ENCODE measurements around the gene ZCRB1. TPM values are rescaled to one million over a fixed set of nuclear protein-coding genes. Genes with fewer than 3 reads are reported as not detected.

ZCRB1 gene
- total RNA-seq, 1 experiment from 2014 or later = 71.5 TPM

- 0 out of 7 replicates have a peak overlapping the region, but pooled peaks of 1 of the 3 experiments have one; percentile 13 for H3K27ac Mint-ChIP-seq
These were observed 35.0 kb upstream of the ZCRB1 start for GRCh38 chr12:42360747-42361403.

More at GRCh38 chr12:42360747-42361403, 35.0 kb upstream of the ZCRB1 start:
- no peak overlapping the region for H2BK20ac ChIP-seq (ENCODE audit: low read depth, low read length, poor library complexity, severe bottlenecking)
- no peak overlapping the region for H3K4me3 Mint-ChIP-seq
- H3K27me3 Mint-ChIP-seq (ENCODE audit: low read depth) = no peaks in the 10 kb centered on the region
- H3K4me1 ChIP-seq (ENCODE audit: insufficient read depth, low read length) = no peaks in the 10 kb centered on the region
- H3K36me3 Mint-ChIP-seq (ENCODE audit: insufficient read depth in 1 of 3, low read depth in 3 of 3) = peaks cover 7 to 19% (median 7%) of the 10 kb centered on the region in 3 experiments; a peak in 6 of 7 replicates
- no peak overlapping the region for H2BK120ac ChIP-seq (ENCODE audit: low read depth, low read length, poor library complexity, severe bottlenecking)
- no peak overlapping the region for H4K91ac ChIP-seq (ENCODE audit: insufficient read length, low read depth, low read length)
- H2AK5ac ChIP-seq (ENCODE audit: insufficient read length, low read length) = no peak overlapping the region
- no peak overlapping the region for H3K18ac ChIP-seq (ENCODE audit: insufficient read length, low read depth, low read length)
- TF ChIP-seq CTCF (conservative IDR thresholded peaks at IDR 0.05) = no peak
- H4K8ac ChIP-seq (replicated peaks; ENCODE audit: insufficient read length, low read depth, low read length) = no peak overlapping the region
- H3K14ac ChIP-seq (ENCODE audit: insufficient read depth, low read length) = no peak overlapping the region
- no peak overlapping the region for H3K27ac ChIP-seq (ENCODE audit: insufficient read length, low read depth, low read length)
- H3T11ph ChIP-seq (ENCODE audit: low read length) = no peak overlapping the region
- H3K9ac ChIP-seq (ENCODE audit: extremely low read depth, insufficient read length, low read length) = no peak overlapping the region
- no peaks in the 10 kb centered on the region for H3K9me3 Mint-ChIP-seq
- no peak overlapping the region for H2BK5ac ChIP-seq (ENCODE audit: insufficient read length, low read length)
- H4K5ac ChIP-seq (ENCODE audit: insufficient read length, low read depth, low read length) = no peak overlapping the region
- H3K4me2 ChIP-seq (ENCODE audit: insufficient read depth, insufficient read length, low read length) = no peak overlapping the region
- no CpG with 5 or more reads among the region's 6 CpGs for WGBS (ENCODE audit: extremely low coverage, insufficient read length, low lambda C conversion rate)
- no peak overlapping the region for H2AFZ ChIP-seq (ENCODE audit: low read length)
- no peak overlapping the region for H3K4ac ChIP-seq (ENCODE audit: low read depth, low read length)
- no peak overlapping the region for H3K23ac ChIP-seq (ENCODE audit: insufficient read length, low read depth, low read length)
- H3K23me2 ChIP-seq (ENCODE audit: insufficient read length, low read depth, low read length, poor library complexity, severe bottlenecking) = no peaks in the 10 kb centered on the region
- H4K20me1 ChIP-seq (ENCODE audit: control insufficient read depth, insufficient read depth, insufficient read length) = no peaks in the 10 kb centered on the region
- no peak overlapping the region for H3K56ac ChIP-seq (ENCODE audit: insufficient read length, low read depth, low read length)
- H3K27me3 ChIP-seq (ENCODE audit: insufficient read depth, low read length) = no peaks in the 10 kb centered on the region
- peaks cover 2% of the 10 kb centered on the region; the same call in 1 of the 2 replicates for H3K79me2 ChIP-seq (ENCODE audit: insufficient read depth, low read length)
- no peaks in the 10 kb centered on the region for H3K79me1 ChIP-seq (ENCODE audit: insufficient read depth, low read depth, low read length, poor library complexity, severe bottlenecking)
- no peak overlapping the region for H2BK15ac ChIP-seq (ENCODE audit: low read depth, low read length)
- peaks cover 11 to 12% of the 10 kb centered on the region in 2 experiments for H3K4me1 Mint-ChIP-seq
- no peak for DNase-seq
- no peak overlapping the region for H2BK12ac ChIP-seq (ENCODE audit: insufficient read length, low read depth, low read length)
- no peaks in the 10 kb centered on the region for H3K9me3 ChIP-seq (ENCODE audit: control insufficient read depth, low read depth, low read length)
